Activated CD4-positive, alpha-beta T cell treated with anti-CD3 and anti-CD28 coated beads, Interleukin-2, amount 10 ng/mL, durations not matched to agents 24 days and 14 days (primary cell): ENCODE measurements around the gene TBC1D5. TPM values are rescaled to one million over a fixed set of nuclear protein-coding genes. Genes with fewer than 3 reads are reported as not detected.
A peak's percentile ranks its signal among the peaks of the same experiment; 100 is the strongest.

Experiments
- DNase-seq: peaks from one replicate; pipeline ENCODE4 v3.0.0; 2022
- H3K27ac Mint-ChIP-seq: one replicate; pipeline ENCODE4 v1.8.0; 2022; ENCODE audit warnings: mild to moderate bottlenecking, mixed read lengths
- H3K27me3 Mint-ChIP-seq: one replicate; pipeline ENCODE4 v1.8.0; 2022; ENCODE audit warnings: mixed read lengths
- H3K36me3 Mint-ChIP-seq: one replicate; pipeline ENCODE4 v1.8.0; 2022; ENCODE audit warnings: low read depth, mild to moderate bottlenecking, mixed read lengths
- H3K4me1 Mint-ChIP-seq: one replicate; pipeline ENCODE4 v1.8.0; 2021; ENCODE audit warnings: mixed read lengths
- H3K4me3 Mint-ChIP-seq: one replicate; pipeline ENCODE4 v1.8.0; 2022; ENCODE audit warnings: mild to moderate bottlenecking, moderate library complexity, mixed read lengths
- H3K9me3 Mint-ChIP-seq: one replicate; pipeline ENCODE4 v1.8.0; 2021; ENCODE audit warnings: mixed read lengths
- intact Hi-C: fragments of 100-400 bp; cut with micrococcal nuclease; formaldehyde crosslinking; loops from one replicate; pipeline ENCODE4 v1.15.1; 2023
- total RNA-seq: library from RNA; stranded (reverse); gene quantifications from 2 replicates; pipeline ENCODE4 v1.2.3, GENCODE V29; 2022

TBC1D5 gene
- total RNA-seq, 1 donor from 2014 or later: 38.5 TPM

- Mint-ChIP-seq H3K4me3 (no peak overlapping the region), H3K27me3 (no peaks in the 10 kb centered on the region), H3K9me3 (no peaks in the 10 kb centered on the region), H3K36me3 (no peaks in the 10 kb centered on the region), H3K4me1 (no peaks in the 10 kb centered on the region), H3K27ac (no peak overlapping the region)
- intact Hi-C loops: no loop called here
- no peak for DNase-seq
These were observed 402.2 kb downstream of the TBC1D5 start for GRCh38 chr3:17340261-17340660.

GRCh38 chr3:17339132-17339575 is 403.3 kb downstream of the TBC1D5 start:
- Mint-ChIP-seq H3K27ac (no peak overlapping the region), H3K27me3 (no peaks in the 10 kb centered on the region), H3K4me3 (no peak overlapping the region), H3K4me1 (no peaks in the 10 kb centered on the region), H3K9me3 (no peaks in the 10 kb centered on the region), H3K36me3 (no peaks in the 10 kb centered on the region)
- no peak for DNase-seq
- intact Hi-C loops: no loop called here

- no peak overlapping the region for H3K27ac Mint-ChIP-seq
- no peaks in the 10 kb centered on the region for H3K36me3 Mint-ChIP-seq
- H3K4me1 Mint-ChIP-seq: no peaks in the 10 kb centered on the region
- no peak overlapping the region for H3K4me3 Mint-ChIP-seq
- no peaks in the 10 kb centered on the region for H3K9me3 Mint-ChIP-seq
- intact Hi-C loops: no loop called here
- H3K27me3 Mint-ChIP-seq: no peaks in the 10 kb centered on the region
- DNase-seq: no peak
These were observed 406.1 kb downstream of the TBC1D5 start for GRCh38 chr3:17336291-17336690.

- no peaks in the 10 kb centered on the region for H3K36me3 Mint-ChIP-seq
- no peaks in the 10 kb centered on the region for H3K4me1 Mint-ChIP-seq
- no peaks in the 10 kb centered on the region for H3K9me3 Mint-ChIP-seq
- DNase-seq: no peak
- H3K27ac Mint-ChIP-seq: no peak overlapping the region
- no peaks in the 10 kb centered on the region for H3K27me3 Mint-ChIP-seq
- H3K4me3 Mint-ChIP-seq: no peak overlapping the region
- intact Hi-C loops: no loop called here
These were observed 408.5 kb downstream of the TBC1D5 start for GRCh38 chr3:17333893-17334292.

GRCh38 chr3:17333446-17333845 is 409.0 kb downstream of the TBC1D5 start:
- intact Hi-C loops: no loop called here
- DNase-seq: no peak
- Mint-ChIP-seq H3K36me3 (no peaks in the 10 kb centered on the region), H3K9me3 (no peaks in the 10 kb centered on the region), H3K4me3 (no peak overlapping the region), H3K27ac (no peak overlapping the region), H3K4me1 (no peaks in the 10 kb centered on the region), H3K27me3 (no peaks in the 10 kb centered on the region)

- H3K9me3 Mint-ChIP-seq: peaks cover 5% of the 10 kb centered on the region
- H3K27ac Mint-ChIP-seq: no peak overlapping the region
- H3K36me3 Mint-ChIP-seq: no peaks in the 10 kb centered on the region
- no peak overlapping the region for H3K4me3 Mint-ChIP-seq
- intact Hi-C loops: no loop called here
- DNase-seq: no peak
- H3K4me1 Mint-ChIP-seq: no peaks in the 10 kb centered on the region
- no peaks in the 10 kb centered on the region for H3K27me3 Mint-ChIP-seq
These were observed 411.8 kb downstream of the TBC1D5 start for GRCh38 chr3:17330660-17331059.

GRCh38 chr3:17329927-17330326 is 412.5 kb downstream of the TBC1D5 start:
- intact Hi-C loops: no loop called here
- no peak for DNase-seq
- H3K4me1 Mint-ChIP-seq: no peaks in the 10 kb centered on the region
- H3K27ac Mint-ChIP-seq: no peak overlapping the region
- H3K27me3 Mint-ChIP-seq: no peaks in the 10 kb centered on the region
- peaks cover 5% of the 10 kb centered on the region for H3K9me3 Mint-ChIP-seq
- no peaks in the 10 kb centered on the region for H3K36me3 Mint-ChIP-seq
- H3K4me3 Mint-ChIP-seq: no peak overlapping the region

GRCh38 chr3:17322106-17322793 is 420.2 kb downstream of the TBC1D5 start:
- peaks cover 3% of the 10 kb centered on the region for H3K36me3 Mint-ChIP-seq
- intact Hi-C loops: no loop called here
- H3K27ac Mint-ChIP-seq: peak overlapping the region; percentile 7
- H3K4me1 Mint-ChIP-seq: peaks cover 16% of the 10 kb centered on the region
- H3K9me3 Mint-ChIP-seq: peaks cover under 1% of the 10 kb centered on the region
- H3K27me3 Mint-ChIP-seq: no peaks in the 10 kb centered on the region
- H3K4me3 Mint-ChIP-seq: peak overlapping the region; percentile 31
- peak; percentile 70 for DNase-seq

GRCh38 chr3:17320266-17320665 is 422.2 kb downstream of the TBC1D5 start:
- Mint-ChIP-seq H3K27ac (no peak overlapping the region), H3K9me3 (no peaks in the 10 kb centered on the region), H3K4me3 (no peak overlapping the region), H3K4me1 (peaks cover 16% of the 10 kb centered on the region), H3K36me3 (peaks cover 3% of the 10 kb centered on the region), H3K27me3 (no peaks in the 10 kb centered on the region)
- intact Hi-C loops: no loop called here
- no peak for DNase-seq

GRCh38 chr3:17315897-17316296 is 426.5 kb downstream of the TBC1D5 start:
- no peak overlapping the region for H3K27ac Mint-ChIP-seq
- intact Hi-C loops: no loop called here
- DNase-seq: no peak
- no peak overlapping the region for H3K4me3 Mint-ChIP-seq
- no peaks in the 10 kb centered on the region for H3K4me1 Mint-ChIP-seq
- no peaks in the 10 kb centered on the region for H3K27me3 Mint-ChIP-seq
- peaks cover 1% of the 10 kb centered on the region for H3K36me3 Mint-ChIP-seq
- no peaks in the 10 kb centered on the region for H3K9me3 Mint-ChIP-seq

GRCh38 chr3:17314171-17314570 is 428.3 kb downstream of the TBC1D5 start:
- no peak for DNase-seq
- no peaks in the 10 kb centered on the region for H3K27me3 Mint-ChIP-seq
- H3K9me3 Mint-ChIP-seq: no peaks in the 10 kb centered on the region
- intact Hi-C loops: no loop called here
- H3K4me1 Mint-ChIP-seq: no peaks in the 10 kb centered on the region
- no peak overlapping the region for H3K4me3 Mint-ChIP-seq
- peaks cover under 1% of the 10 kb centered on the region for H3K36me3 Mint-ChIP-seq
- no peak overlapping the region for H3K27ac Mint-ChIP-seq

- H3K4me1 Mint-ChIP-seq: no peaks in the 10 kb centered on the region
- no peak overlapping the region for H3K27ac Mint-ChIP-seq
- no peak for DNase-seq
- H3K4me3 Mint-ChIP-seq: no peak overlapping the region
- no peaks in the 10 kb centered on the region for H3K27me3 Mint-ChIP-seq
- H3K9me3 Mint-ChIP-seq: no peaks in the 10 kb centered on the region
- H3K36me3 Mint-ChIP-seq: no peaks in the 10 kb centered on the region
- intact Hi-C loops: no loop called here
These were observed 428.7 kb downstream of the TBC1D5 start for GRCh38 chr3:17313746-17314145.

GRCh38 chr3:17310983-17311382 is 431.4 kb downstream of the TBC1D5 start:
- intact Hi-C loops: no loop called here
- Mint-ChIP-seq H3K27ac (no peak overlapping the region), H3K27me3 (no peaks in the 10 kb centered on the region), H3K9me3 (no peaks in the 10 kb centered on the region), H3K4me3 (no peak overlapping the region), H3K36me3 (no peaks in the 10 kb centered on the region), H3K4me1 (no peaks in the 10 kb centered on the region)
- no peak for DNase-seq

GRCh38 chr3:17307887-17308286 is 434.5 kb downstream of the TBC1D5 start:
- intact Hi-C loops: no loop called here
- Mint-ChIP-seq H3K4me3 (no peak overlapping the region), H3K4me1 (no peaks in the 10 kb centered on the region), H3K27me3 (no peaks in the 10 kb centered on the region), H3K36me3 (no peaks in the 10 kb centered on the region), H3K27ac (no peak overlapping the region), H3K9me3 (no peaks in the 10 kb centered on the region)
- no peak for DNase-seq

- Mint-ChIP-seq H3K27ac (no peak overlapping the region), H3K9me3 (no peaks in the 10 kb centered on the region), H3K27me3 (no peaks in the 10 kb centered on the region), H3K4me1 (no peaks in the 10 kb centered on the region), H3K4me3 (no peak overlapping the region), H3K36me3 (no peaks in the 10 kb centered on the region)
- intact Hi-C loops: no loop called here
- DNase-seq: no peak
These were observed 434.9 kb downstream of the TBC1D5 start for GRCh38 chr3:17307482-17307881.
